GM12864 (cell line): ENCODE measurements around the gene ABRACL.
"Not testable (repeated sequence)": the region's sequence is repeated elsewhere in the genome, so short reads cannot be mapped to it uniquely, and the experiment has no call there.

Experiments
- DNase-seq: peaks from one replicate; pipeline ENCODE4 v3.0.0-alpha.2; 2011; ENCODE audit warnings: low read depth
- H3K4me3 ChIP-seq: 2 replicates; pipeline ENCODE4 v1.5.1; 2011; ENCODE audit warnings: mild to moderate bottlenecking, low read depth, low read length, control low read depth
- TF ChIP-seq, protein P1 (sequence below): IDR thresholded peaks from 2 replicates; pipeline ENCODE4 v1.5.1; 2011; ENCODE audit warnings: low read depth, mild to moderate bottlenecking, moderate library complexity, low read length, control low read depth, inconsistent platforms; ENCODE audit errors: missing control alignments

Gene ABRACL

DNA sequence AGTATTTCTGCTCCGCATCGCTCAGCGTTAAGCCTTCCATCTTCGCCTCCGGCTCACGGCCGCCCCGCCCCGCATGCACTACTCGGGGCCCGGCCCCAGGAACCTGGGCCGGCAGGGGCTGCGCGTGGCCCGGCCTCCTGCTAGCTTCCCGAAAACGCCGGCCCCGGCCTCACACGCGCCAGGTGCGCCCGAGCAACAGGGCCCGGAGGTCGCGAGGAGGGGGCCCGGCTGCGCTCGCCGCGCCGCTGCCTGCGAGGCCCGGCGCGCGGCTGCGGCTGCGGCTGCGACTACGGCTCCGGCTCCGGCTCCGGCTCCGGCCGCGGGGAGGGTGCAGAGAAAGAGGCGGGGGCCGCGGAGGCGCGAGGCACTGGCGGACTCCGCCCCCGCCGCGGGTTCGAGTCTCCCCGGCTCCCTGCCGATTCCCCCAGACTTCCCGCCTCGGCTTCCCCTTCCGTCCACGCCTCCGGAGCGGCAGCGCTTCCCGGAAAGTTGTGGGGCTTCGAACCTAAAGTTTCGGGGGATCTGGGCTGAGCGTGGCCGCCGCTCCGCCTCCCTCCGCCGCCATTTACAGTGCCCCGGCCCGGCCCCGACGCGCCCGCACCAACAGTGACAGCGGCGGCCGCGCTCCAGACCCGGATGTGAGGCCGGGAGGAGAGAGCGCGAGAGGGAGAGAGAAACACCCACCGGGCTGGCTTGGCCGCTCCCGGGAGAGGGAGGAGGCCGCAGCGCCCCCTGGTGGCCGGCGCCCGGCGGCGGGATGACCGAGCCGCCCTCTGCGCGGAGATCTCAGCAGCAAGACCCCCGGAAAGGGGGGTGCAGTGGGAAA, 40.7 kb upstream of the ABRACL start, which contains the start of gene REPS1:
Gene REPS1, minus strand, starts transcription at position 611 of the 826 bp plus-strand sequence. Its CDS starts 571 bp downstream, at position 40.
- TF ChIP-seq, protein P1, sequence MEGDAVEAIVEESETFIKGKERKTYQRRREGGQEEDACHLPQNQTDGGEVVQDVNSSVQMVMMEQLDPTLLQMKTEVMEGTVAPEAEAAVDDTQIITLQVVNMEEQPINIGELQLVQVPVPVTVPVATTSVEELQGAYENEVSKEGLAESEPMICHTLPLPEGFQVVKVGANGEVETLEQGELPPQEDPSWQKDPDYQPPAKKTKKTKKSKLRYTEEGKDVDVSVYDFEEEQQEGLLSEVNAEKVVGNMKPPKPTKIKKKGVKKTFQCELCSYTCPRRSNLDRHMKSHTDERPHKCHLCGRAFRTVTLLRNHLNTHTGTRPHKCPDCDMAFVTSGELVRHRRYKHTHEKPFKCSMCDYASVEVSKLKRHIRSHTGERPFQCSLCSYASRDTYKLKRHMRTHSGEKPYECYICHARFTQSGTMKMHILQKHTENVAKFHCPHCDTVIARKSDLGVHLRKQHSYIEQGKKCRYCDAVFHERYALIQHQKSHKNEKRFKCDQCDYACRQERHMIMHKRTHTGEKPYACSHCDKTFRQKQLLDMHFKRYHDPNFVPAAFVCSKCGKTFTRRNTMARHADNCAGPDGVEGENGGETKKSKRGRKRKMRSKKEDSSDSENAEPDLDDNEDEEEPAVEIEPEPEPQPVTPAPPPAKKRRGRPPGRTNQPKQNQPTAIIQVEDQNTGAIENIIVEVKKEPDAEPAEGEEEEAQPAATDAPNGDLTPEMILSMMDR: peak; percentile 88
- peak within 1 kb of the TSS; percentile 78 for H3K4me3 ChIP-seq
- DNase-seq: peak; percentile 61

GRCh38 chr6:138988469-138988834, 40.1 kb upstream of the ABRACL start:
- no peak for DNase-seq
- H3K4me3 ChIP-seq: peak overlapping the region; percentile 78
- TF ChIP-seq, protein P1: no peak

- TF ChIP-seq, protein P1: no peak
- DNase-seq: no peak
- H3K4me3 ChIP-seq: no peak overlapping the region
Observed at GRCh38 chr6:138989098-138989983, 39.2 kb upstream of the ABRACL start.

- no peak overlapping the region for H3K4me3 ChIP-seq
- DNase-seq: no peak
- TF ChIP-seq, protein P1: no peak
Observed at GRCh38 chr6:138991206-138991605, 37.3 kb upstream of the ABRACL start.

- not testable (repeated sequence) for DNase-seq, H3K4me3 ChIP-seq
Observed at GRCh38 chr6:138992965-138993364, 35.6 kb upstream of the ABRACL start.

GRCh38 chr6:138993410-138993809, 35.1 kb upstream of the ABRACL start:
- H3K4me3 ChIP-seq, DNase-seq: not testable (repeated sequence)

DNA sequence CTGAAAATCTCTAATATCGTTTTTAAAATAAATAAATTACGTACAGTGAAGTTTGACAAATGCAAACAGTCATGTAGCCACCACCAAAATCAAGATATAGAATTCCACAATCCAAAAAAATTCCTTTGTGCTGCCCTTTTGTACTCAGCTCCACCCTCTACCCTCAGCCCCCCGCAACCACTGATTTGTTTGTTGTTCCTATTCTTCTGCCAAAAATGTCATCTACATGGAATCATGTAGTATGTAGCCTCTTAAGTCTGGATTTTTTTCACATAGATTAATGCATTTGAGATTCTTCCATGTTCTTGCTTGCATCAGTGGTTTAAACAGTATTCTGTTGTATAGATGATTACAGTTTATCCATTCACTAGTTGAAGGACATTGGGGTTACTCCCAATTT, 32.0 kb upstream of the ABRACL start:
- no peak overlapping the region for H3K4me3 ChIP-seq
- TF ChIP-seq, protein P1: no peak
- no peak for DNase-seq
